Liver (tissue), 9 donors: ENCODE results near the gene SRRM3. TPM values are rescaled to one million over a fixed set of nuclear protein-coding genes. Genes with fewer than 3 reads are reported as not detected.

Source experiments
- DNase-seq: peaks from one replicate; pipeline ENCODE4 v3.0.0-alpha.2; 2017; ENCODE audit warnings: low spot score
- H3K27ac ChIP-seq, 2 donors: one replicate each; pipeline ENCODE4 v1.7.0; 2013; ENCODE audit warnings: inconsistent platforms in 2 of 2, low read length in 2 of 2, control low read depth in 1 of 2, low read depth in 1 of 2, mild to moderate bottlenecking in 1 of 2
- H3K27me3 ChIP-seq, 4 donors: one replicate each; pipeline versions ENCODE4 v1.6.1 to v1.7.0; 2013; ENCODE audit warnings: low read length in 3 of 4, inconsistent platforms in 1 of 4, mild to moderate bottlenecking in 1 of 4, moderate library complexity in 1 of 4; ENCODE audit not compliant: control insufficient read depth in 4 of 4, insufficient read depth in 4 of 4
- H3K36me3 ChIP-seq, 4 donors: one replicate each; pipeline versions ENCODE4 v1.6.1 to v1.7.0; 2013; ENCODE audit warnings: low read length in 3 of 4, mild to moderate bottlenecking in 3 of 4, low read depth in 1 of 4, moderate library complexity in 1 of 4; ENCODE audit not compliant: control insufficient read depth in 4 of 4, insufficient read depth in 3 of 4
- H3K4me1 ChIP-seq, 4 donors: one replicate each; pipeline versions ENCODE4 v1.6.1 to v1.7.0; 2013; ENCODE audit warnings: low read length in 3 of 4, mild to moderate bottlenecking in 3 of 4, moderate library complexity in 1 of 4; ENCODE audit not compliant: control insufficient read depth in 4 of 4, insufficient read depth in 4 of 4
- H3K4me3 ChIP-seq, 3 donors: one replicate each; pipeline versions ENCODE4 v1.6.1 to v1.7.0; 2013; ENCODE audit warnings: low read length in 3 of 3, control low read depth in 1 of 3, low read depth in 1 of 3, mild to moderate bottlenecking in 1 of 3
- H3K9ac ChIP-seq, 2 donors: one replicate each; pipeline ENCODE4 v1.7.0; 2013; ENCODE audit warnings: low read length in 2 of 2, mild to moderate bottlenecking in 2 of 2, moderate library complexity in 2 of 2, control low read depth in 1 of 2, low read depth in 1 of 2
- H3K9me3 ChIP-seq, 4 donors: one replicate each; pipeline versions ENCODE4 v1.6.1 to v1.7.0; 2013; ENCODE audit warnings: low read length in 3 of 4; ENCODE audit not compliant: control insufficient read depth in 4 of 4
- EGR1 ChIP-seq, 2 donors: IDR thresholded peaks; 2 replicates each; pipeline ENCODE4 v1.6.1; 2016 to 2018; ENCODE audit warnings: antibody characterized with exemption in 2 of 2, low read depth in 2 of 2
- FOXA2 ChIP-seq: IDR thresholded peaks from 2 replicates; pipeline ENCODE4 v1.6.1; 2016; ENCODE audit warnings: antibody characterized with exemption
- GABPA ChIP-seq, 2 donors: IDR thresholded peaks in 1 of 2; conservative IDR thresholded peaks in 1 of 2; 2 replicates each; pipeline ENCODE4 v1.6.1; 2016; ENCODE audit warnings: antibody characterized with exemption in 2 of 2, mild to moderate bottlenecking in 1 of 2, moderate library complexity in 1 of 2
- HNF4A ChIP-seq, 2 donors: conservative IDR thresholded peaks; 2 replicates each; pipeline ENCODE4 v1.6.1; 2016; ENCODE audit warnings: antibody characterized with exemption in 2 of 2, mild to moderate bottlenecking in 2 of 2
- HNF4G ChIP-seq: IDR thresholded peaks from 2 replicates; pipeline ENCODE4 v1.6.1; 2016; ENCODE audit warnings: antibody characterized with exemption
- JUND ChIP-seq, 2 donors: IDR thresholded peaks; 2 replicates each; pipeline ENCODE4 v1.6.1; 2016; ENCODE audit warnings: antibody characterized with exemption in 2 of 2
- NR2F2 ChIP-seq: IDR thresholded peaks from 2 replicates; pipeline ENCODE4 v1.6.1; 2016; ENCODE audit warnings: antibody characterized with exemption
- RXRA ChIP-seq, 2 donors: IDR thresholded peaks; 2 replicates each; pipeline ENCODE4 v1.6.1; 2017 to 2018; ENCODE audit warnings: antibody characterized with exemption in 2 of 2, mild to moderate bottlenecking in 1 of 2
- TAF1 ChIP-seq: conservative IDR thresholded peaks from 2 replicates; pipeline ENCODE4 v1.6.1; 2016; ENCODE audit warnings: antibody characterized with exemption, mild to moderate bottlenecking
- YY1 ChIP-seq: IDR thresholded peaks from 2 replicates; pipeline ENCODE4 v1.6.1; 2016; ENCODE audit warnings: antibody characterized with exemption, mild to moderate bottlenecking
- ZBTB33 ChIP-seq: IDR thresholded peaks from 2 replicates; pipeline ENCODE4 v1.6.1; 2016; ENCODE audit warnings: antibody characterized with exemption
- WGBS: extraction: QIAGEN DNeasy Blood & Tissue Kit; methylation state at CpG from one replicate; pipeline ENCODE4 v1.1.7; 2013; 5-methylcytosine and 5-hydroxymethylcytosine counted together
- polyA plus RNA-seq, 2 donors: library from polyadenylated mRNA; stranded (reverse) in 1 of 2; unstranded in 1 of 2; fragments of 200-250 nt in 1 of 2; fragments of >200 nt in 1 of 2; fragmentation: Nextera tagmentation in 1 of 2; extraction: Ambion mirVana in 1 of 2; gene quantifications; one replicate each; pipeline versions ENCODE4 v1.2.1 to v1.2.3, GENCODE V29; 2013 to 2015
- total RNA-seq, 2 donors: library from RNA; depleted of rRNA; stranded (reverse); fragments of >200 nt; gene quantifications; one replicate each; pipeline ENCODE4 v1.2.3, GENCODE V29; 2014
- TF ChIP-seq, protein P1 (sequence below): fragments of 150-350 bp; IDR thresholded peaks from 2 replicates; pipeline ENCODE4 v1.5.1; 2017; ENCODE audit warnings: improper control_type of control experiment, low read depth, low read length; ENCODE audit not compliant: missing input control
- TF ChIP-seq, protein P2 (sequence below): IDR thresholded peaks from 2 replicates; pipeline ENCODE4 v1.6.1; 2016; ENCODE audit warnings: antibody characterized with exemption
- donor health status: healthy.
- donor health status: healthy.
- donor health status: healthy.
- donor health status: healthy.
- donor health status: healthy.

SRRM3 gene
- total and polyA plus RNA-seq, 4 donors = 0.08 to 0.16 TPM; not detected in 2

DNA sequence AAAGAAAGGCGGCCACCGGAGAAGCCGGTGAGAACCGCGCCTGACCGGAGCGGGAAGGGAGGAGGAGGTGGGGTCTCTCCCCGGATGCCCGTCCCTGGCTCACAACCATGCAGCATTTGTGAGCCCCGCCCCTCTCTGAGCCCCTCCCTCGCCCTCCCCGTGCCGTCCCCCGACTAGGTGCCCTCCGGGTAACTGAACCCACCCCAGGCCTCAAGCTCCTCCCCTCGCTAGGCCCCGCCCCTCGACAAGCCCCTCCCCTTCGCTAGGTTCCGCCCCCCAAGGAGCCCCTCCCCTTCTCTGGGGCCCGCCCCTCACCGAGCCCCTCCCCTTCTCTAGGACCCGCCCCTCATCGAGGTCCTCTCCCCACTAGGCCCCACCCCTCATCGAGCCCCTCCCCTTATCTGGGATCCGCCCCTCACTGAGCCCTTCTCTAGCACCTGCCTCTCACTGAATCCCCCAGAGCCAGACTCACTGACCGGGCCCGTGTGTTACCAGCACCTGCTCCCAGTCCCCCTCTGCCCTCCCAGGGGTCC, 58.5 kb downstream of the SRRM3 start:
- H3K9ac ChIP-seq = no peak overlapping the region
- no peak overlapping the region for H3K27ac ChIP-seq
- H3K27me3 ChIP-seq = no peaks in the 10 kb centered on the region
- 10% methylated on average over 28 of the region's 28 CpGs for WGBS
- peaks cover 0 to 2% (median 0%) of the 10 kb centered on the region in 4 donors for H3K4me1 ChIP-seq
- no peaks in the 10 kb centered on the region for H3K9me3 ChIP-seq
- peak overlapping the region in 1 of 3 donors; percentile 42 for H3K4me3 ChIP-seq
- no peak for TF ChIP-seq NR2F2
- TF ChIP-seq FOXA2 = no peak
- peak in 1 of 2 donors; percentile 52 for TF ChIP-seq RXRA (IDR thresholded peaks at IDR 0.05)
- TF ChIP-seq TAF1 = no peak
- TF ChIP-seq, protein P1, sequence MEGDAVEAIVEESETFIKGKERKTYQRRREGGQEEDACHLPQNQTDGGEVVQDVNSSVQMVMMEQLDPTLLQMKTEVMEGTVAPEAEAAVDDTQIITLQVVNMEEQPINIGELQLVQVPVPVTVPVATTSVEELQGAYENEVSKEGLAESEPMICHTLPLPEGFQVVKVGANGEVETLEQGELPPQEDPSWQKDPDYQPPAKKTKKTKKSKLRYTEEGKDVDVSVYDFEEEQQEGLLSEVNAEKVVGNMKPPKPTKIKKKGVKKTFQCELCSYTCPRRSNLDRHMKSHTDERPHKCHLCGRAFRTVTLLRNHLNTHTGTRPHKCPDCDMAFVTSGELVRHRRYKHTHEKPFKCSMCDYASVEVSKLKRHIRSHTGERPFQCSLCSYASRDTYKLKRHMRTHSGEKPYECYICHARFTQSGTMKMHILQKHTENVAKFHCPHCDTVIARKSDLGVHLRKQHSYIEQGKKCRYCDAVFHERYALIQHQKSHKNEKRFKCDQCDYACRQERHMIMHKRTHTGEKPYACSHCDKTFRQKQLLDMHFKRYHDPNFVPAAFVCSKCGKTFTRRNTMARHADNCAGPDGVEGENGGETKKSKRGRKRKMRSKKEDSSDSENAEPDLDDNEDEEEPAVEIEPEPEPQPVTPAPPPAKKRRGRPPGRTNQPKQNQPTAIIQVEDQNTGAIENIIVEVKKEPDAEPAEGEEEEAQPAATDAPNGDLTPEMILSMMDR = no peak
- peak; percentile 54 for DNase-seq
- no peaks in the 10 kb centered on the region for H3K36me3 ChIP-seq

GRCh38 chr7:76261329-76261728, 59.6 kb downstream of the SRRM3 start:
- Histone ChIP-seq H3K27ac (no peak overlapping the region), H3K9me3 (no peaks in the 10 kb centered on the region), H3K27me3 (no peaks in the 10 kb centered on the region), H3K36me3 (no peaks in the 10 kb centered on the region), H3K4me1 (peaks cover 0 to 2% (median 0%) of the 10 kb centered on the region in 4 donors), H3K9ac (no peak overlapping the region), H3K4me3 (no peak overlapping the region)
- TF ChIP-seq TAF1 = no peak
- TF ChIP-seq YY1 = no peak
- TF ChIP-seq JUND (IDR thresholded peaks at IDR 0.05) = no peak
- TF ChIP-seq, protein P2, sequence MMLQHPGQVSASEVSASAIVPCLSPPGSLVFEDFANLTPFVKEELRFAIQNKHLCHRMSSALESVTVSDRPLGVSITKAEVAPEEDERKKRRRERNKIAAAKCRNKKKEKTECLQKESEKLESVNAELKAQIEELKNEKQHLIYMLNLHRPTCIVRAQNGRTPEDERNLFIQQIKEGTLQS = no peak
- TF ChIP-seq FOXA2 = no peak
- TF ChIP-seq NR2F2 = no peak
- TF ChIP-seq HNF4A (conservative IDR thresholded peaks at IDR 0.05) = no peak
- TF ChIP-seq, protein P1 = no peak
- no peak for TF ChIP-seq ZBTB33
- no peak for TF ChIP-seq EGR1 (IDR thresholded peaks at IDR 0.05; ENCODE audit: low read depth in 2 of 2)
- TF ChIP-seq GABPA (IDR thresholded peaks at IDR 0.05 in 1 of 2, conservative IDR thresholded peaks at IDR 0.05 in 1 of 2) = no peak
- TF ChIP-seq HNF4G = no peak
- TF ChIP-seq RXRA (IDR thresholded peaks at IDR 0.05) = no peak
- no peak for DNase-seq
- 92% methylated on average over 11 of the region's 11 CpGs for WGBS
